ENCODE measurements around the gene GLG1.
A peak's percentile ranks its signal among the peaks of the same experiment; 100 is the strongest.

The GLG1 gene

DNA sequence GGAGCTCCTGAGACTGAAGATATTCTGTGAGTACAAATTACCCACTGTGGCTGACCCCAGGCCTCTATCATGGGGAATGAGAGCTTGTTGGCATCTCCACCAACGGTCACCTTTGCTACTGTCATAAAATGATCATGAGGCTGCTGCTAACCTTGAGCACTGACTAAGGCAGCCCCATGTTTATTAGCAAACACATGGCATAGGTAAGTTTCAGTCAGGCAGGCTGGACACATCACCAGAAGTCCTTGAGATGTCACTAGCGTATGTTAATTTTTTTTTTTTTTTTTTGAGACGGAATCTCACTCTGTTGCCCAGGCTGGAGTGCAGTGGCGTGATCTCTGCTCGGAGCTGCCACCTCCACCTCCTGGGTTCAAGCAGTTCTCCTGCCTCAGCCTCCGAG, 1.5 kb upstream of the GLG1 start:
- DNase-seq = no peak
- no peaks in the 10 kb centered on the region for H3K9me2 ChIP-seq (replicated peaks; ENCODE audit: insufficient read depth, low read length)
- no peaks in the 10 kb centered on the region for H4K20me1 ChIP-seq (ENCODE audit: insufficient read depth, low read length)
- no peaks in the 10 kb centered on the region for H3K4me1 ChIP-seq (ENCODE audit: low read length)
- H3K79me2 ChIP-seq (ENCODE audit: low read length) = peaks cover 34% of the 10 kb centered on the region
- H3K27ac ChIP-seq (ENCODE audit: low read length) = no peak overlapping the region
- no peaks in the 10 kb centered on the region for H3K9me3 ChIP-seq (replicated peaks; ENCODE audit: insufficient read depth, low read length)
- H3K36me3 ChIP-seq (replicated peaks; ENCODE audit: insufficient read depth, low read length) = no peaks in the 10 kb centered on the region
- no peak overlapping the region for H3K9ac ChIP-seq (ENCODE audit: low read length)
- no peak overlapping the region for H2AFZ ChIP-seq (ENCODE audit: low read length)
- no peaks in the 10 kb centered on the region for H3F3A ChIP-seq (ENCODE audit: insufficient read depth, low read length)
- no peak overlapping the region for H3K4me2 ChIP-seq (ENCODE audit: low read depth, low read length)
- TF ChIP-seq CTCF (IDR thresholded peaks at IDR 0.05; ENCODE audit: low read length) (no peak), EZH2phosphoT487 (IDR thresholded peaks at IDR 0.05; ENCODE audit: low read length) (no peak), EZH2 (optimal IDR thresholded peaks at IDR 0.05; ENCODE audit: low read depth, low read length) (no peak)
- H3K27me3 ChIP-seq (replicated peaks; ENCODE audit: insufficient read depth, low read length) = no peaks in the 10 kb centered on the region
- no peak overlapping the region for H3K4me3 ChIP-seq (ENCODE audit: low read length)

GRCh38 chr16:74607962-74608356, 1.0 kb upstream of the GLG1 start:
- no peak for TF ChIP-seq EZH2phosphoT487 (IDR thresholded peaks at IDR 0.05; ENCODE audit: low read length)
- TF ChIP-seq EZH2 (optimal IDR thresholded peaks at IDR 0.05; ENCODE audit: low read depth, low read length) = no peak
- no peak for TF ChIP-seq CTCF (IDR thresholded peaks at IDR 0.05; ENCODE audit: low read length)
- Histone ChIP-seq H3K9me2 (replicated peaks; ENCODE audit: insufficient read depth, low read length) (no peaks in the 10 kb centered on the region), H3K9me3 (replicated peaks; ENCODE audit: insufficient read depth, low read length) (no peaks in the 10 kb centered on the region), H3K36me3 (replicated peaks; ENCODE audit: insufficient read depth, low read length) (no peaks in the 10 kb centered on the region), H3K27me3 (replicated peaks; ENCODE audit: insufficient read depth, low read length) (no peaks in the 10 kb centered on the region), H3K79me2 (ENCODE audit: low read length) (peaks cover 38% of the 10 kb centered on the region), H2AFZ (ENCODE audit: low read length) (no peak overlapping the region), H4K20me1 (ENCODE audit: insufficient read depth, low read length) (no peaks in the 10 kb centered on the region), H3F3A (ENCODE audit: insufficient read depth, low read length) (no peaks in the 10 kb centered on the region), H3K9ac (ENCODE audit: low read length) (no peak overlapping the region), H3K27ac (ENCODE audit: low read length) (no peak overlapping the region), H3K4me1 (ENCODE audit: low read length) (no peaks in the 10 kb centered on the region), H3K4me2 (ENCODE audit: low read depth, low read length) (no peak overlapping the region), H3K4me3 (ENCODE audit: low read length) (no peak overlapping the region)
- no peak for DNase-seq

DNA sequence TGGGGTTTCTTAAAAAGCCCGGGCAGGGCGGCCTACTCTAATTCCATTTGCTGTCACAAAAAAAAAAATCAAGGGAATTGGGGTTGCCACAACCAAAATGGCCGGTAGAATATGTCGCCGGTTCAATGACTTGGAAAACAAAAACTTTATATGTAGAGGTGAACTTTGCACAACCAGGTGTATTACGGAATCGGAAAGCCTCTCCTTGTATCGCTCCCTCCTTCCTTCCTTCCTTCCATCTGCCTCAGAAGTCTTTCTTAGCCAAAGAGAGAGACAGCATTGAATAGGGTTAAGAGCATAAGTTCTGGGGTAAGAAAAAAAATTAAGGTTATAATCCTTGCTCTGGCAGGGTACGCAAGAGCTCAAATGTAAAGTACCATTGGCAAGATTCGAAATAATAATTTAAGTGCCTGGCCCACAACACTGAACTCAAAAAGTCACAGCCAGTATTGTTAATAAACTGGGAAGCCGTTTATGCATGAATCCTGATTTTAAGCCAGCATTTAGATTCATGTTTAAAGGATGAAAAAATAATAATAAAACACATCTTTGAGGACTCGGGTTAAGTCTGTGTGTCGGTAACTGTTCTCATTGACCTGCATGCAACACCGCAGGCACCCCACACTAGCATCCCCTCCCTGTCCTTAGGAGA, 522 bp upstream of the GLG1 start:
- peaks cover 43% of the 10 kb centered on the region for H3K79me2 ChIP-seq (ENCODE audit: low read length)
- H2AFZ ChIP-seq (ENCODE audit: low read length) = peak overlapping the region; percentile 81
- DNase-seq = no peak
- H3F3A ChIP-seq (ENCODE audit: insufficient read depth, low read length) = no peaks in the 10 kb centered on the region
- H4K20me1 ChIP-seq (ENCODE audit: insufficient read depth, low read length) = no peaks in the 10 kb centered on the region
- peak overlapping the region; percentile 63 for H3K4me2 ChIP-seq (ENCODE audit: low read depth, low read length)
- no peaks in the 10 kb centered on the region for H3K4me1 ChIP-seq (ENCODE audit: low read length)
- TF ChIP-seq CTCF (IDR thresholded peaks at IDR 0.05; ENCODE audit: low read length) (no peak), EZH2 (optimal IDR thresholded peaks at IDR 0.05; ENCODE audit: low read depth, low read length) (no peak), EZH2phosphoT487 (IDR thresholded peaks at IDR 0.05; ENCODE audit: low read length) (no peak)
- no peaks in the 10 kb centered on the region for H3K9me3 ChIP-seq (replicated peaks; ENCODE audit: insufficient read depth, low read length)
- H3K9ac ChIP-seq (ENCODE audit: low read length) = peak overlapping the region; percentile 82; the same call in 1 of the 2 replicates
- no peaks in the 10 kb centered on the region for H3K9me2 ChIP-seq (replicated peaks; ENCODE audit: insufficient read depth, low read length)
- H3K27ac ChIP-seq (ENCODE audit: low read length) = no peak overlapping the region
- no peaks in the 10 kb centered on the region for H3K27me3 ChIP-seq (replicated peaks; ENCODE audit: insufficient read depth, low read length)
- no peaks in the 10 kb centered on the region for H3K36me3 ChIP-seq (replicated peaks; ENCODE audit: insufficient read depth, low read length)
- peak overlapping the region; percentile 76 for H3K4me3 ChIP-seq (ENCODE audit: low read length)
